PC-3 (cell line): Measurements from ENCODE around the gene PDE6A. TPM values are rescaled to one million over a fixed set of nuclear protein-coding genes. Genes with fewer than 3 reads are reported as not detected.

Experiments
- ATAC-seq: fragments of 200-7000 bp; cut with Tn5 transposase; 2 replicates; pipeline ENCODE4 v1.9.1; 2020; ENCODE audit warnings: mild to moderate bottlenecking, moderate library complexity
- BruUV-seq: library from RNA; stranded (reverse); fragments of 400-500 nt; replicated peaks from 2 replicates; lab custom pipeline; 2021; lab: Mats Ljungman, UMichigan
- CTCF ChIA-PET: fragments of 300-600 bp; sonication (Branson Sonifier 250); formaldehyde crosslinking; loops from one replicate; lab custom pipeline; 2022; ENCODE audit warnings: antibody characterized with exemption; lab: Charles Lee
- POLR2A ChIA-PET: fragments of 300-600 bp; sonication (Branson Sonifier 250); formaldehyde crosslinking; loops from one replicate; lab custom pipeline; 2022; ENCODE audit warnings: antibody characterized with exemption; ENCODE audit not compliant: unreplicated experiment; lab: Charles Lee
- DNase-seq: peaks from one replicate; pipeline ENCODE4 v3.0.0-alpha.2; 2015
- H2AFZ ChIP-seq: fragments of 300-600 bp; sonication (generic); 2 replicates; pipeline ENCODE4 v1.6.0; 2016; ENCODE audit warnings: antibody characterized with exemption, low read length
- H3F3A ChIP-seq: fragments of 300-600 bp; sonication (generic); one replicate; pipeline ENCODE4 v1.6.0; 2017; ENCODE audit warnings: antibody characterized with exemption, low read length, control low read depth, mild to moderate bottlenecking; ENCODE audit not compliant: unreplicated experiment
- H3K27ac ChIP-seq: fragments of 300-600 bp; sonication (generic); 2 replicates; pipeline ENCODE4 v1.5.1; 2016; ENCODE audit warnings: mild to moderate bottlenecking, low read length
- H3K27me3 ChIP-seq: fragments of 300-600 bp; sonication (generic); 2 replicates; pipeline ENCODE4 v1.6.1; 2016; ENCODE audit warnings: low read length, mixed read lengths
- H3K36me3 ChIP-seq: fragments of 300-600 bp; sonication (generic); 2 replicates; pipeline ENCODE4 v1.6.1; 2016; ENCODE audit warnings: low read depth, mixed run types, low read length, mixed read lengths
- H3K4me1 ChIP-seq: fragments of 300-600 bp; sonication (generic); 2 replicates; pipeline ENCODE4 v1.5.1; 2016; ENCODE audit warnings: low read length; ENCODE audit not compliant: insufficient read depth
- H3K4me2 ChIP-seq: fragments of 300-600 bp; sonication (generic); 2 replicates; pipeline ENCODE4 v1.6.0; 2016; ENCODE audit warnings: low read length
- H3K4me3 ChIP-seq: fragments of 300-600 bp; sonication (generic); 2 replicates; pipeline ENCODE4 v1.5.1; 2016; ENCODE audit warnings: mild to moderate bottlenecking, low read length, mixed read lengths
- H3K79me2 ChIP-seq: fragments of 300-600 bp; sonication (generic); 2 replicates; pipeline ENCODE4 v1.6.1; 2017; ENCODE audit warnings: low read length, mixed read lengths
- H3K9ac ChIP-seq: fragments of 300-600 bp; sonication (generic); 2 replicates; pipeline ENCODE4 v1.6.0; 2016; ENCODE audit warnings: mild to moderate bottlenecking, low read length
- H3K9me2 ChIP-seq: fragments of 300-600 bp; sonication (generic); replicated peaks from 2 replicates; pipeline ENCODE4 v1.6.1; 2016; ENCODE audit warnings: mixed run types, low read length, mixed read lengths
- H3K9me3 ChIP-seq: fragments of 300-600 bp; sonication (generic); 2 replicates; pipeline ENCODE4 v1.6.1; 2016; ENCODE audit warnings: low read length, mixed read lengths
- H4K20me1 ChIP-seq: fragments of 300-600 bp; sonication (generic); 2 replicates; pipeline ENCODE4 v1.6.1; 2016; ENCODE audit warnings: low read length, mixed read lengths
- CTCF ChIP-seq: fragments of 300-600 bp; sonication (generic); conservative IDR thresholded peaks from 2 replicates; pipeline ENCODE4 v1.5.1; 2017; ENCODE audit warnings: antibody characterized with exemption, low read depth, mild to moderate bottlenecking, low read length
- EZH2 ChIP-seq: fragments of 300-600 bp; sonication (generic); IDR thresholded peaks from one replicate; pipeline ENCODE4 v1.6.1; 2017; ENCODE audit warnings: antibody characterized with exemption, mild to moderate bottlenecking, low read length; ENCODE audit not compliant: unreplicated experiment
- EZH2phosphoT487 ChIP-seq: fragments of 300-600 bp; sonication (generic); IDR thresholded peaks from 2 replicates; pipeline ENCODE4 v1.6.1; 2018; ENCODE audit warnings: mild to moderate bottlenecking, antibody characterized with exemption, low read length, borderline replicate concordance
- intact Hi-C: fragments of 100-400 bp; cut with micrococcal nuclease; formaldehyde crosslinking; loops from 2 replicates; pipeline ENCODE4 v1.9.0; 2023
- total RNA-seq: library from RNA; depleted of rRNA; stranded (reverse); fragments of >200 nt; gene quantifications from 2 replicates; pipeline ENCODE4 v1.2.3, GENCODE V29; 2014

PDE6A gene
- total RNA-seq, 1 experiment from 2014 or later, result not detected

DNA sequence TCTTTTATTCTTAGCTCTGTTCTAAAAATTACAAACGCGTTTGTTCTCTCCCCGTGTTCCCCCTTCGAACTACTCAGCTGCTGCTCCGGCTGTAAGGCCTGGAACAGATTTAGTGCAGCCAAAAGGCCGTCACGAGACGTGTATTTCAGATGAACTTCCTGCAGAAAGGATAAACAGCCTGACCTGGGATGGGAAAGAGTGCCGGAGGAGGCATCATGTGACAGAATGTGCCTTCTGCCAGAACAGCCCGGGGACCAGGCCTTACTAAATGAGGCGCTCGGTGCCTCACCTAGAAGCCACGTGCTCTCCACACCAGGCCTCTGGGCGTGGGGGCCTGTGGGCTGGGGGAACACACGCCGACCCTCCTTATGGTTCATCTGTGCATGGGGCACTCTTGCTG, 119.7 kb downstream of the PDE6A start:
- Histone ChIP-seq H3K79me2 (no peaks in the 10 kb centered on the region), H3K9me3 (no peaks in the 10 kb centered on the region), H2AFZ (no peak overlapping the region), H3K9me2 (no peaks in the 10 kb centered on the region), H3K4me3 (no peak overlapping the region), H3K4me1 (no peaks in the 10 kb centered on the region), H3K27ac (no peak overlapping the region), H3K27me3 (no peaks in the 10 kb centered on the region), H4K20me1 (no peaks in the 10 kb centered on the region), H3K36me3 (no peaks in the 10 kb centered on the region; the same call in 1 of the 2 replicates), H3K9ac (no peak overlapping the region), H3K4me2 (no peak overlapping the region), H3F3A (no peaks in the 10 kb centered on the region)
- TF ChIP-seq EZH2 (no peak), EZH2phosphoT487 (no peak), CTCF (no peak)
- BruUV-seq, result no TSS peak
- intact Hi-C loops, result no loop called here
- POLR2A ChIA-PET, result no interaction called here
- no peak for DNase-seq
- CTCF ChIA-PET, result no interaction called here
- ATAC-seq, result no peak

GRCh38 chr5:149824120-149824519, 120.5 kb downstream of the PDE6A start:
- Histone ChIP-seq H3K9me3 (no peaks in the 10 kb centered on the region), H3K9ac (no peak overlapping the region), H3K4me1 (no peaks in the 10 kb centered on the region), H3K9me2 (no peaks in the 10 kb centered on the region), H2AFZ (no peak overlapping the region), H3K27ac (no peak overlapping the region), H4K20me1 (no peaks in the 10 kb centered on the region), H3K27me3 (no peaks in the 10 kb centered on the region), H3K79me2 (no peaks in the 10 kb centered on the region), H3K4me3 (no peak overlapping the region), H3K4me2 (no peak overlapping the region), H3F3A (no peaks in the 10 kb centered on the region), H3K36me3 (no peaks in the 10 kb centered on the region; the same call in 1 of the 2 replicates)
- DNase-seq (no peak), ATAC-seq (no peak)
- intact Hi-C loops, result no loop called here
- TF ChIP-seq EZH2phosphoT487, result no peak
- CTCF ChIA-PET, result no interaction called here
- POLR2A ChIA-PET, result no interaction called here
- BruUV-seq, result no TSS peak

DNA sequence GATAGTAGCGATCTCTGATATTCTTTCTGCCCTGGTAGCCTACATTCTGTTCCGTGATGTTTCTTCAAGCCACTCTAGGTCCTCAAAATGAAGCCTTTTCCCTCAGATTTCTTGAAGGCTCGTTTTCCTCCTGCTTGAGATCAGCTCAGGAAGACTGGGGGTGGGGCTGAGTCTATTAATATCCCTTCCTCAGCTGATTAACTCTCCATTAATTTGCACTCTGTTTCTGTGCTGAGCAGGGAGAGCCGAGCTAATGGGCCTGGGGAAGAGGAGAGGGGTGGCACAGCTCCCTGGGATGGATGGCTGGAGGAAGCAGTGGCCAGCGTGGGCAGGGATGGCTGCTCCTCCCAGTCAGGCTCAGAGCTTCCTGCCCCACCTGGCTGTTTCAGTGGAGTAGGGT, 121.2 kb downstream of the PDE6A start:
- no peaks in the 10 kb centered on the region for H3K27me3 ChIP-seq
- POLR2A ChIA-PET, result no interaction called here
- no peak overlapping the region for H3K4me2 ChIP-seq
- H3K9me2 ChIP-seq, result no peaks in the 10 kb centered on the region
- ATAC-seq (no peak), DNase-seq (no peak)
- no peak overlapping the region for H2AFZ ChIP-seq
- H3K9me3 ChIP-seq, result no peaks in the 10 kb centered on the region
- H4K20me1 ChIP-seq, result no peaks in the 10 kb centered on the region
- H3K4me3 ChIP-seq, result no peak overlapping the region
- H3K9ac ChIP-seq, result no peak overlapping the region
- no TSS peak for BruUV-seq
- H3K27ac ChIP-seq, result no peak overlapping the region
- H3K36me3 ChIP-seq, result no peaks in the 10 kb centered on the region; the same call in 1 of the 2 replicates
- intact Hi-C loops, result no loop called here
- no peak for TF ChIP-seq EZH2
- TF ChIP-seq EZH2phosphoT487, result no peak
- no peak for TF ChIP-seq CTCF
- CTCF ChIA-PET, result no interaction called here
- no peaks in the 10 kb centered on the region for H3F3A ChIP-seq
- H3K79me2 ChIP-seq, result no peaks in the 10 kb centered on the region
- no peaks in the 10 kb centered on the region for H3K4me1 ChIP-seq
